K562 (cell line): ENCODE measurements around the gene ADAM10. TPM values are rescaled to one million over a fixed set of nuclear protein-coding genes. Genes with fewer than 3 reads are reported as not detected.

Experiments
- EP400 ChIP-seq: fragments of 450-650 bp; IDR thresholded peaks from 2 replicates; pipeline ENCODE4 v1.6.1; 2017; ENCODE audit warnings: antibody characterized with exemption, mild to moderate bottlenecking, moderate library complexity
- KLF16 ChIP-seq: IDR thresholded peaks from 2 replicates; pipeline ENCODE4 v1.6.1; 2016; ENCODE audit warnings: antibody characterized with exemption
- MEIS2 ChIP-seq: fragments of 450-650 bp; IDR thresholded peaks from 2 replicates; pipeline ENCODE4 v1.6.1; 2014; ENCODE audit warnings: mild to moderate bottlenecking; ENCODE audit not compliant: partially characterized antibody
- PURB ChIP-seq: sonication (generic); formaldehyde crosslinking; IDR thresholded peaks from 2 replicates; pipeline ENCODE4 v1.9.0; 2021; ENCODE audit warnings: low read depth, mild to moderate bottlenecking, missing genetic modification reagents
- ZC3H11A ChIP-seq: IDR thresholded peaks from 2 replicates; pipeline ENCODE4 v1.6.1; 2012; ENCODE audit warnings: low read depth, low read length, improper control_type of control experiment
- ZNF140 ChIP-seq: fragments of 250-450 bp; sonication (Bioruptor Pico); IDR thresholded peaks from 2 replicates; pipeline ENCODE4 v1.8.0; 2021; ENCODE audit warnings: moderate library complexity, mild to moderate bottlenecking, inconsistent platforms
- polyA plus RNA-seq, 8 experiments: library from polyadenylated mRNA; depleted of rRNA in 4 of 8; stranded (reverse) in 5 of 8; unstranded in 3 of 8; fragments of >200 nt; fragmentation: Nextera tagmentation in 2 of 8; fragmentation: Illumina TruSeq in 1 of 8; extraction: Ambion mirVana in 2 of 8; extraction: Trizol in 1 of 8; gene quantifications; 2 replicates each; pipeline versions ENCODE4 v1.2.1 to v1.2.3, GENCODE V29; 2011 to 2014; ENCODE audit warnings: inconsistent platforms in 1 of 8, missing spikeins in 1 of 8
- total RNA-seq, 7 experiments: library from RNA; depleted of rRNA in 6 of 7; stranded (reverse); fragments of >200 nt in 6 of 7; fragmentation: Illumina TruSeq in 2 of 7; extraction: Trizol in 2 of 7; gene quantifications; 2 replicates each; pipeline versions ENCODE4 v1.2.1 to v1.2.3, GENCODE V29; 2011 to 2021; ENCODE audit warnings: low replicate concordance in 1 of 7
- TF ChIP-seq, protein P1 (sequence below): fragments of 250-450 bp; sonication (Bioruptor Pico); IDR thresholded peaks from 2 replicates; pipeline ENCODE4 v1.4.0; 2020; ENCODE audit warnings: mild to moderate bottlenecking
- TF ChIP-seq, protein P2 (sequence below): sonication (generic); formaldehyde crosslinking; IDR thresholded peaks from 2 replicates; pipeline ENCODE4 v1.8.0; 2023; ENCODE audit warnings: mild to moderate bottlenecking, missing genetic modification reagents
- TF ChIP-seq, protein P3 (sequence below): fragments of 250-450 bp; sonication (Bioruptor Pico); IDR thresholded peaks from 2 replicates; pipeline ENCODE4 v1.5.0; 2020; ENCODE audit warnings: mild to moderate bottlenecking, borderline replicate concordance

Gene ADAM10
- total and polyA plus RNA-seq, 9 of the 15 experiments (the other 6 are each of a cell fraction or from before 2014, with no cell fraction given): 11.9 to 152 (median 57.3) TPM

DNA sequence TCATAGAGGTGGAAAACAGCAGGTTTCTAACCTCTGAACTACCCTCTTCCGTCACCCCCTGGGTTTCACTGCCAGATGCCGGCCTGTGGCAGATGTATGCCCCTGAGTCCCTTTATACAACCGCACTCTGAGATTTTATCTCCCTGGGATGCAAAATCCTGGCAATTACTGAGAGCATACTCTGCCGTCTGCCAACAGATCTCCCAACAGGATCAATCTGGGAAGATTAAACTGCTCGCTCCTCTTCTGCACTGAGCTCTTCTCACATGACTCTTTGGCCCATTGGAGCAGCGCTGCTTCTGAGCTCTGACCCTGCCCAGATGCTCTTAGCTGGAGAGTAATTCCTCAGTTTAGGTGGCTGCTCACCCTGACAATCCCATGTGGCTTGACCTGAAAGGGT lies 184.5 kb downstream of the ADAM10 start (continued):
- TF ChIP-seq, protein P1, sequence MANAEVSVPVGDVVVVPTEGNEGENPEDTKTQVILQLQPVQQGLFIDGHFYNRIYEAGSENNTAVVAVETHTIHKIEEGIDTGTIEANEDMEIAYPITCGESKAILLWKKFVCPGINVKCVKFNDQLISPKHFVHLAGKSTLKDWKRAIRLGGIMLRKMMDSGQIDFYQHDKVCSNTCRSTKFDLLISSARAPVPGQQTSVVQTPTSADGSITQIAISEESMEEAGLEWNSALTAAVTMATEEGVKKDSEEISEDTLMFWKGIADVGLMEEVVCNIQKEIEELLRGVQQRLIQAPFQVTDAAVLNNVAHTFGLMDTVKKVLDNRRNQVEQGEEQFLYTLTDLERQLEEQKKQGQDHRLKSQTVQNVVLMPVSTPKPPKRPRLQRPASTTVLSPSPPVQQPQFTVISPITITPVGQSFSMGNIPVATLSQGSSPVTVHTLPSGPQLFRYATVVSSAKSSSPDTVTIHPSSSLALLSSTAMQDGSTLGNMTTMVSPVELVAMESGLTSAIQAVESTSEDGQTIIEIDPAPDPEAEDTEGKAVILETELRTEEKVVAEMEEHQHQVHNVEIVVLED (CRISPR knock-in tag): no peak
- TF ChIP-seq, protein P2, sequence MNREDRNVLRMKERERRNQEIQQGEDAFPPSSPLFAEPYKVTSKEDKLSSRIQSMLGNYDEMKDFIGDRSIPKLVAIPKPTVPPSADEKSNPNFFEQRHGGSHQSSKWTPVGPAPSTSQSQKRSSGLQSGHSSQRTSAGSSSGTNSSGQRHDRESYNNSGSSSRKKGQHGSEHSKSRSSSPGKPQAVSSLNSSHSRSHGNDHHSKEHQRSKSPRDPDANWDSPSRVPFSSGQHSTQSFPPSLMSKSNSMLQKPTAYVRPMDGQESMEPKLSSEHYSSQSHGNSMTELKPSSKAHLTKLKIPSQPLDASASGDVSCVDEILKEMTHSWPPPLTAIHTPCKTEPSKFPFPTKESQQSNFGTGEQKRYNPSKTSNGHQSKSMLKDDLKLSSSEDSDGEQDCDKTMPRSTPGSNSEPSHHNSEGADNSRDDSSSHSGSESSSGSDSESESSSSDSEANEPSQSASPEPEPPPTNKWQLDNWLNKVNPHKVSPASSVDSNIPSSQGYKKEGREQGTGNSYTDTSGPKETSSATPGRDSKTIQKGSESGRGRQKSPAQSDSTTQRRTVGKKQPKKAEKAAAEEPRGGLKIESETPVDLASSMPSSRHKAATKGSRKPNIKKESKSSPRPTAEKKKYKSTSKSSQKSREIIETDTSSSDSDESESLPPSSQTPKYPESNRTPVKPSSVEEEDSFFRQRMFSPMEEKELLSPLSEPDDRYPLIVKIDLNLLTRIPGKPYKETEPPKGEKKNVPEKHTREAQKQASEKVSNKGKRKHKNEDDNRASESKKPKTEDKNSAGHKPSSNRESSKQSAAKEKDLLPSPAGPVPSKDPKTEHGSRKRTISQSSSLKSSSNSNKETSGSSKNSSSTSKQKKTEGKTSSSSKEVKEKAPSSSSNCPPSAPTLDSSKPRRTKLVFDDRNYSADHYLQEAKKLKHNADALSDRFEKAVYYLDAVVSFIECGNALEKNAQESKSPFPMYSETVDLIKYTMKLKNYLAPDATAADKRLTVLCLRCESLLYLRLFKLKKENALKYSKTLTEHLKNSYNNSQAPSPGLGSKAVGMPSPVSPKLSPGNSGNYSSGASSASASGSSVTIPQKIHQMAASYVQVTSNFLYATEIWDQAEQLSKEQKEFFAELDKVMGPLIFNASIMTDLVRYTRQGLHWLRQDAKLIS (CRISPR knock-in tag): no peak
- no peak for TF ChIP-seq MEIS2
- TF ChIP-seq EP400: no peak
- TF ChIP-seq, protein P3, sequence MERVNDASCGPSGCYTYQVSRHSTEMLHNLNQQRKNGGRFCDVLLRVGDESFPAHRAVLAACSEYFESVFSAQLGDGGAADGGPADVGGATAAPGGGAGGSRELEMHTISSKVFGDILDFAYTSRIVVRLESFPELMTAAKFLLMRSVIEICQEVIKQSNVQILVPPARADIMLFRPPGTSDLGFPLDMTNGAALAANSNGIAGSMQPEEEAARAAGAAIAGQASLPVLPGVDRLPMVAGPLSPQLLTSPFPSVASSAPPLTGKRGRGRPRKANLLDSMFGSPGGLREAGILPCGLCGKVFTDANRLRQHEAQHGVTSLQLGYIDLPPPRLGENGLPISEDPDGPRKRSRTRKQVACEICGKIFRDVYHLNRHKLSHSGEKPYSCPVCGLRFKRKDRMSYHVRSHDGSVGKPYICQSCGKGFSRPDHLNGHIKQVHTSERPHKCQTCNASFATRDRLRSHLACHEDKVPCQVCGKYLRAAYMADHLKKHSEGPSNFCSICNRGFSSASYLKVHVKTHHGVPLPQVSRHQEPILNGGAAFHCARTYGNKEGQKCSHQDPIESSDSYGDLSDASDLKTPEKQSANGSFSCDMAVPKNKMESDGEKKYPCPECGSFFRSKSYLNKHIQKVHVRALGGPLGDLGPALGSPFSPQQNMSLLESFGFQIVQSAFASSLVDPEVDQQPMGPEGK (CRISPR knock-in tag): no peak
- TF ChIP-seq ZC3H11A: no peak
- TF ChIP-seq PURB (CRISPR knock-in tag): no peak
- no peak for TF ChIP-seq ZNF140 (CRISPR knock-in tag)
- TF ChIP-seq KLF16: no peak
